ENCODE measurements around the gene NRDE2. TPM values are rescaled to one million over a fixed set of nuclear protein-coding genes. Genes with fewer than 3 reads are reported as not detected.

NRDE2 gene
- total RNA-seq, 2 donors from 2014 or later: 18.8 to 21.5 TPM

DNA sequence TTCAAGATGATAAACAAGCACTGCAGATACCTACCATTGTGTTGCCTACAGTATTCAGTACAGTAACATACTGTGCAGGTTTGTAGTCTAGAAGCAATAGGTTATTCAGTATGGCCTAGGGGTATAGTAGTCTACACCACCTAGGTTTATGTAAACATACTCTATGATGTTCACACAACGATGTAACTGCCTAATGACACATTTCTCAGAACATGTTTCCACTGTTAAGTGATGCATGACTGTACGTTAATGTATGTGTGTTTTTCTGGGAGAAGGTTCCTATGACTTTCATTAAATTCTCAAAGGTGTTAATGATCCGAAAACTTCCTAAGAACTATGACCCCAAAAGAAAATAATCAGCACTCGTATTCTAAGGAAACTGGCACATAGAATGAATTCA, 44.2 kb upstream of the NRDE2 start:
- no peak for DNase-seq (ENCODE audit: low spot score)
- Histone ChIP-seq H3K36me3 (no peaks in the 10 kb centered on the region), H3K27me3 (replicated peaks; ENCODE audit: insufficient read depth) (no peaks in the 10 kb centered on the region), H3K4me1 (replicated peaks) (no peaks in the 10 kb centered on the region), H3K9me3 (no peaks in the 10 kb centered on the region), H3K27ac (no peak overlapping the region), H3K4me3 (no peak overlapping the region)
- WGBS: 66% methylated on average over 4 of the region's 4 CpGs
- intact Hi-C loops (cut with DNase I): no loop called here
- no peak for TF ChIP-seq CTCF (IDR thresholded peaks at IDR 0.05)
- no peak for TF ChIP-seq POLR2A (IDR thresholded peaks at IDR 0.05)
- no peak for TF ChIP-seq POLR2AphosphoS5 (IDR thresholded peaks at IDR 0.05)

- Histone ChIP-seq H3K4me1 (replicated peaks) (no peaks in the 10 kb centered on the region), H3K9me3 (no peaks in the 10 kb centered on the region), H3K36me3 (no peaks in the 10 kb centered on the region), H3K27me3 (replicated peaks; ENCODE audit: insufficient read depth) (no peaks in the 10 kb centered on the region), H3K4me3 (no peak overlapping the region), H3K27ac (no peak overlapping the region)
- TF ChIP-seq CTCF (IDR thresholded peaks at IDR 0.05): no peak
- TF ChIP-seq POLR2AphosphoS5 (IDR thresholded peaks at IDR 0.05): no peak
- TF ChIP-seq POLR2A (IDR thresholded peaks at IDR 0.05): no peak
- DNase-seq (ENCODE audit: low spot score): no peak
- 94% methylated on average over 4 of the region's 4 CpGs for WGBS
- intact Hi-C loops (cut with DNase I): no loop called here
Observed at GRCh38 chr14:90374813-90375212, 43.1 kb upstream of the NRDE2 start.

GRCh38 chr14:90373887-90374286, 42.1 kb upstream of the NRDE2 start:
- no peaks in the 10 kb centered on the region for H3K27me3 ChIP-seq (replicated peaks; ENCODE audit: insufficient read depth)
- 48% methylated on average over 6 of the region's 6 CpGs for WGBS
- H3K36me3 ChIP-seq: no peaks in the 10 kb centered on the region
- DNase-seq (ENCODE audit: low spot score): no peak
- H3K9me3 ChIP-seq: no peaks in the 10 kb centered on the region
- H3K27ac ChIP-seq: no peak overlapping the region
- H3K4me3 ChIP-seq: no peak overlapping the region
- TF ChIP-seq CTCF (IDR thresholded peaks at IDR 0.05) (no peak), POLR2A (IDR thresholded peaks at IDR 0.05) (no peak), POLR2AphosphoS5 (IDR thresholded peaks at IDR 0.05) (no peak)
- intact Hi-C loops (cut with DNase I): no loop called here
- no peaks in the 10 kb centered on the region for H3K4me1 ChIP-seq (replicated peaks)

- Histone ChIP-seq H3K4me3 (no peak overlapping the region), H3K4me1 (replicated peaks) (no peaks in the 10 kb centered on the region), H3K27me3 (replicated peaks; ENCODE audit: insufficient read depth) (no peaks in the 10 kb centered on the region), H3K9me3 (no peaks in the 10 kb centered on the region), H3K36me3 (no peaks in the 10 kb centered on the region), H3K27ac (no peak overlapping the region)
- WGBS: 72% methylated on average over 1 of the region's 1 CpG
- no peak for DNase-seq (ENCODE audit: low spot score)
- TF ChIP-seq CTCF (IDR thresholded peaks at IDR 0.05): peak in 1 of 4 experiments; percentile 7
- no peak for TF ChIP-seq POLR2AphosphoS5 (IDR thresholded peaks at IDR 0.05)
- intact Hi-C loops (cut with DNase I): no loop called here
Observed at GRCh38 chr14:90368946-90369721, 37.4 kb upstream of the NRDE2 start.

DNA sequence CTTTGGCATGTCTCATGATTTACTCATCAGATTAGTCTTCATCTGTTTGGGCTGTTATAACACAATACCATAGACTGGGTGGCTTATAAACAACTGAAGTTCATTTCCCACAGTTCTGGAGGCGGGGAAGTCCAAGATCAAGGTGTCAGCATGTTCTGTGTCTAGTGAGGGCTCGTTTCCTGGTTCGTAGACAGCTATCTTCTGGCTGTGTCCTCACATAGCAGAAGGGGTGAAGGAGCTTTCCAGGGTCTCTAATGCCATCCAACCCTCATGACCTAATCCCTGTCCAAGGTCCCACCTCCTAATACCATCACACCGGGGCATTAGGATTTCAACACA, 30.8 kb upstream of the NRDE2 start:
- Histone ChIP-seq H3K9me3 (no peaks in the 10 kb centered on the region), H3K4me1 (replicated peaks) (no peaks in the 10 kb centered on the region), H3K4me3 (no peak overlapping the region), H3K27me3 (replicated peaks; ENCODE audit: insufficient read depth) (no peaks in the 10 kb centered on the region), H3K36me3 (no peaks in the 10 kb centered on the region), H3K27ac (no peak overlapping the region)
- no peak for TF ChIP-seq CTCF (IDR thresholded peaks at IDR 0.05)
- no peak for TF ChIP-seq POLR2AphosphoS5 (IDR thresholded peaks at IDR 0.05)
- TF ChIP-seq POLR2A (IDR thresholded peaks at IDR 0.05): no peak
- intact Hi-C loops (cut with DNase I): no loop called here
- WGBS: 88% methylated on average over 4 of the region's 4 CpGs
- DNase-seq (ENCODE audit: low spot score): no peak
